GM12891 (cell line): Measurements from ENCODE around the gene KLHL2.
A peak's percentile ranks its signal among the peaks of the same experiment; 100 is the strongest.
"Not testable (repeated sequence)": the region's sequence is repeated elsewhere in the genome, so short reads cannot be mapped to it uniquely, and the experiment has no call there.

ENCODE experiments used
- DNase-seq: peaks from one replicate; pipeline ENCODE4 v3.0.0; 2011; ENCODE audit warnings: low spot score; ENCODE audit not compliant: insufficient read length
- FAIRE-seq: peaks from 2 replicates; lab custom pipeline; 2011; peaks lifted over from hg19 to GRCh38; lab: Jason Lieb, UNC
- PAX5 ChIP-seq: IDR thresholded peaks from 2 replicates; pipeline ENCODE4 v1.6.1; 2011; ENCODE audit warnings: low read length, moderate library complexity, mild to moderate bottlenecking; ENCODE audit not compliant: insufficient read depth, severe bottlenecking
- POLR2A ChIP-seq: IDR thresholded peaks from 2 replicates; pipeline ENCODE4 v1.6.1; 2011; ENCODE audit warnings: low read depth, low read length, control low read depth
- POLR2AphosphoS5 ChIP-seq: IDR thresholded peaks from 2 replicates; pipeline ENCODE4 v1.6.1; 2011; ENCODE audit warnings: low read depth, low read length, control low read depth
- POU2F2 ChIP-seq: IDR thresholded peaks from 2 replicates; pipeline ENCODE4 v1.6.1; 2011; ENCODE audit warnings: low read depth, mild to moderate bottlenecking, control low read depth, low read length, moderate library complexity
- SPI1 ChIP-seq: IDR thresholded peaks from 2 replicates; pipeline ENCODE4 v1.6.1; 2011; ENCODE audit warnings: low read depth, low read length, control low read depth
- TAF1 ChIP-seq: IDR thresholded peaks from 2 replicates; pipeline ENCODE4 v1.6.1; 2011; ENCODE audit warnings: low read depth, low read length, control low read depth

The KLHL2 gene

DNA sequence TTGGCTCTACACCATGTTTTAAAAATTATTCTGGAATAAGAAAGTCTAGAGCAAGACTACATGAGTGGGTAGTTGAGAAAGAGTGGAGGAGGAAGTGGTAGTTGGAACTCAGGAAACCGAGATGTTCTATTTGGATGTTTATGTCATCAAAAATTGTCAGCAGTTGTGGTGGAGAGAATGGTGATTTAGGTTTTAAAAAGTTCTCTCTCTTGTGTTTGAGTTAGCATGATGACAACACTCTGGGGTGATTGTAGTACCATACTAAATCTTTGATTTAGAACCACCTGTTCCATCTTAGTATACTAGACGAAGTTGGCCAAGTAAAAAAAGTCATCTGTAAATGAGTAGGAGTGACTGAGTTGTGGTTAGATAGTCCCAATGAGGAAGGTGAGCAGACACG is 40.7 kb downstream of the KLHL2 start:
- TF ChIP-seq SPI1: 0 out of 2 replicates have a peak, but pooled peaks have one; percentile 23
- no peak for TF ChIP-seq POLR2A
- DNase-seq: no peak

DNA sequence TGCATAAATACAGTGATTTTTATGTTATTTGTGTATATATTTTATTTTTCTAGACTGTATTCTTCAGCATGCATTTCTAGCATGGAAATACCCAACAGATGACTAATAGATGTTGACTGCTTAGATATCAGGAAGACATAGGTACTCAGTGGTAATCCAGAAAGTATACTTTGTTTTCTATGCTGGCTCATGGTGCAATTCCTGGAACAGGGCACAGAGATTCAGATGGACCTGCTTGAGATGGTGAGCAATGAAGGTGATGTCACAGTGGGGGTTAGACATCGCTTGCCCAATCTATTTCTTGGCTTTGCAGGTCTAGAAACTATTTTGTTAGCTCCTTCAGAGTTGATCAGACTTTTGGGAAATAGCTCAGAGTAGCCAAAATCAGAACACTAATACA is 41.5 kb downstream of the KLHL2 start:
- not testable (repeated sequence) for FAIRE-seq, DNase-seq

More for the DNA sequence above, 40.7 kb downstream of the KLHL2 start:
- FAIRE-seq: no peak

DNA sequence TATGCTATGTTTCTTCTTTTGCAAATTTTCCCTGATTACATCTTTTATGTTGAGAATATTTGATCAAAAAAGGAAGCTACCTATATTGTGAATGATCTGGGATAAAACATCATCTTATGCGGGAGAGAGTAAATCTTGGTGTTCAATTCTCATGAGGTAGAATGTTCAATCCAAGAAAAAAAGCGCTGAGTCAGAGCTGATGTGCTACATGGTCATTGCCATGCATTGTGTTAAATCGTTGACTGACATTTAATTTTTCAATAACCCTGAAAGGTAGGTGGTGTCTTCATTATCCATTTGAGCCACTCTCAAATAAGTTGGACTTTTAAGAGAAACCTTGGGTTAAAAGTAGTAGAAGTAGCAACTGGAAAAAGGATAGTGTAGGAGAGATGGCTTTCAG is 47.4 kb downstream of the KLHL2 start:
- not testable (repeated sequence) for DNase-seq
- peak; percentile 9 for FAIRE-seq

DNA sequence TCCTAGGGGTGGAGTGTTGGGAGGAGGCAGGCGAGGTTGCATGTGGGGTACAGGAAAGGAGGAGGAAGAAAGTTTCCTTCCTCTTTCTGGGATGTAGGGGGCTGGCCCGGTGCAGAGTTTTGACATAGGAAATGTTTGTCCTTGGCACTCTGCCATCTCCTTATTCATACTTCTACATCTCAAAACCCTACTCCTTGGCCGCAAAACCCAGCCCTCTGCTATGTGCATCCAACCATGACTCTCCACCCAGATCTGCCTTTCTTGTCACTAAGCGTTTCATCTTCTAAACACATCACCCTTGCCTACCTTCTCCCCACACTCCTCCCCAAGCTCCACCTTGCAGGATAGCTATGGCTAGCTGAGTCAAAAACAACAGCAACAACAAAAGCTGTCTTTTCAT is 48.1 kb downstream of the KLHL2 start:
- DNase-seq (peak; percentile 14), FAIRE-seq (peak; percentile 99)
- TF ChIP-seq PAX5: peak; percentile 92
- 0 out of 2 replicates have a peak, but pooled peaks have one; percentile 11 for TF ChIP-seq POU2F2

DNA sequence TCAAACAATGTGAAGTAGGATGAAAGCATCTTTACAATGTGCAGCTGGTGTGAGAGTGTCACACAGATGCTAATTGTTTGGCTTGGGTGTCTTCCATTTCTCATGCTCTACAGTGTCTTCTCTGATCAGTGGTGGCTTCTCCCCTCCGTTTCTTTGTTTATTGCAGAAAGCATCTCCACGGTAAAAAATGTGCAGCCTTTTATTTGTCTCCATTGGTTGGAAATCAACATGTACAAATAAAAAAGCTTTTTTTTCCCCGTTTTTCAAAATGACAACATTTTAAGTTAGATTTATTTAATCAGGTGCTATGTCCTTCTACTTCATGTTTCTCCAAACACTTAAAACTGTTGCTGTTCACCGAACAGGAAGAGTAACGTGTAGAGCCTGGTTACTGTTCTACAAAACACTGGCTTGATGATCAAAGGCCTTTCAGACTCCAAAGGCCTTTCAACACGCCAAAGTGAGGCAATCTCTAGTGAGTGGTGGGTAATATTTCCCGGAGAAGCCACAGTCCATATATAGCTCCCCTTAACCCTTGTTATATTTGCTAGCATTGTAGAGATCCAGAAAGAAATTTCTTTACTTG is 48.8 kb downstream of the KLHL2 start:
- peak; percentile 69 for FAIRE-seq
- not testable (repeated sequence) for DNase-seq

DNA sequence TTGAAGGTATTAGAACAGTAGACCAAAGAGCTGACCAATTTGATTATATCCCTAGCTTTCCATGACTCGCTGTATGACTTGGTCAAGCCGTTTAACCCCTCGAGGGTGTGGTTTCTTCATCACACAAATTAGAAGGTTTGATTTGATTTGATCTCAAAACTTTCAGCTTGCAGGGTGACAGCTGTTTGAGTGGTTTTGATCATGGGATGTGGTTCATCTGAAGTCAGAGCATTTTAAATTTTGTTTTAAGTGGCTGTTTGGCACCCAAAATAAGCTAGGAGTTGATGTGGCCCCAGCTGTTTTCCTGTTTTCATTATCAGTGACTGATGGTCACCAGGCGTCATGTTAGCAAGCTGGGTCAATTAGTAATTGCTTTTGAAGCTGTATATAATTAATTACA is 52.4 kb downstream of the KLHL2 start:
- DNase-seq: not testable (repeated sequence)

DNA sequence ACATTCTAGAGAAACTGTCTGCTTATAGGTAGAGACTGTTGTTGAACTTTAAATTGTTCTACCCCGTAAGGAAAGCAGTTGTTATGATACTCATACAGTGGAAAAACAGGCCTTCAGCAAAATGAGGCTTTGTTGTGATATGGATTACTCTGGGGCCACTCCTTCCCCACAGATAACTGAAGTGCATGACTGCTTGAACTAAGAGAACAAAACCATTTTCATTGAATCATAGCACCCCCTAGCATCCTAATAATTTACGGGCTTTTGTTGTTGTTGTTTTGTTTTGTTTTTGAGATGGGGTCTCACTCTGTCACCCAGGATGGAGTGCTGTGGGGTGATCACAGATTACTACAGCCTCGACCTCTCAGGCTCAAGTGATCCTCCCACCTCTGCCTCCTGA is 54.9 kb downstream of the KLHL2 start:
- peak; percentile 9 for FAIRE-seq
- not testable (repeated sequence) for DNase-seq

More for the DNA sequence above, 52.4 kb downstream of the KLHL2 start:
- FAIRE-seq: peak; percentile 68

DNA sequence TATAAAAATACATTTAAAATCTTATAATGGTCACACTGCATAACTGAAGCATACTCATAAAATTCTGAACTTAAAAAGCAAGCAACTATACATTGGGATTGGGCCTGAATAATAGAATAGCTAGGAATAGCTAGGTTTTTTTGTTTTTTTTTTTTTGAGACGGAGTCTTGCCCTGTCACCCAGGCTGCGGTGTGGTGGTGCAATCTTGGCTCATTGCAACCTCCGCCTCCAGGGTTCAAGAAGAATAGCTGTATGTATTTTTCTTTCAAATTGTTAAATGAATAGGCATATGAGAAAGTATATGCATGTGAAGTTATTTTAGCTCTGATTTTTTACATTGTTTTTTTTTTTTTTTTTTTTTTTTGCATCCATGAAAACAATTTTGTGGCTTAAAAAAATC is 56.1 kb downstream of the KLHL2 start:
- not testable (repeated sequence) for DNase-seq, FAIRE-seq

DNA sequence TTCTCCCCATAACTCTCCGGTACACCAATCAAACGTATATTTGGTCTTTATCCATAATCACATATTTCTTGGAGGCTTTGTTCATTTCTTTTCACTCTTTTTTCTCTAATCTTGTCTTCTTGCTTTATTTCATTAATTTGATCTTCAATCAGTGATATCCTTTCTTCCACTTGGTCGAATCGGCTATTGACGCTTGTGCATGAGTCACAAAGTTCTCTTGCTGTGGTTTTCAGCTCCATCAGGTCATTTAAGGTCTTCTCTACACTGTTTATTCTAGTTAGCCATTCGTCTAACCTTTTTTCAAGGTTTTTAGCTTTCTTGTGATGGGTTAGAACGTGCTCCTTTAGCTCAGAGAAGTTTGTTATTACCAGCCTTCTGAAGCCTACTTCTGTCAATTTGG is 62.6 kb downstream of the KLHL2 start:
- not testable (repeated sequence) for FAIRE-seq

DNA sequence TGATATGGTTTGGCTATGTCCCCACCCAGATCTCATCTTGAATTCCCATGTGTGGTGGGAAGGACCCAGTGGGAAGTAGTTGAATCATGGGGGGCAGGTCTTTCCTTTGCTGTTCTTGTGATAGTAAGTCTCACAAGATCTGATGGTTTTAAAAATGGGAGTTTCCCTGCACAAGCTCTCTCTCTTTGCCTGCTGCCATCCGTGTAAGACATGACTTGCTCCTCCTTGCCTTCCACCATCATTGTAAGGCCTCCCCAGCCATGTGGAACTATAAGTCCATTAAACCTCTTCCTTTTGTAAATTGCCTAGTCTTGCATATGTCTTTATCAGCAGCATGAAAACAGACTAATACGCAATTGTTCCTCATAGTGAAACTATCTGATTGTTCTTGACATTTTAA is 66.1 kb downstream of the KLHL2 start:
- not testable (repeated sequence) for DNase-seq, FAIRE-seq

More for the DNA sequence above, 62.6 kb downstream of the KLHL2 start:
- not testable (repeated sequence) for DNase-seq

DNA sequence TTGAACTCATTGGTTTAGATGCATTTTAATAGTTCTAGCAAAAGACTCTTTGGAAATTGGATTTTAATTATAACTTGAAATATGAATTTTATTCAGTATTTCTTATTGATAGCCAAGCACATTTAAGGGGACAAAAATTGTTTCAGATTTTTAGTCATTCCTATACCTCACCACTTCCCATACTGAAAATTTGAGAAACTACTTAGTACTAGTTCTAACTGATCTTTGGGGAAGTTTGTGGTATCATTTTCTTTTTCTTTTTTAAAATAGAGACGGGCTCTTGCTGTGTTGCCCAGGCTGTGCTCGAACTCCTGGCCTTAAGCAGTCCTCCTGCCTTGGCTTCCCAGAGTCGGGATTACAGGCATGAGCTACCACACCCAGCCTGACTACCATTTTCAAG is 68.0 kb downstream of the KLHL2 start:
- not testable (repeated sequence) for FAIRE-seq, DNase-seq

DNA sequence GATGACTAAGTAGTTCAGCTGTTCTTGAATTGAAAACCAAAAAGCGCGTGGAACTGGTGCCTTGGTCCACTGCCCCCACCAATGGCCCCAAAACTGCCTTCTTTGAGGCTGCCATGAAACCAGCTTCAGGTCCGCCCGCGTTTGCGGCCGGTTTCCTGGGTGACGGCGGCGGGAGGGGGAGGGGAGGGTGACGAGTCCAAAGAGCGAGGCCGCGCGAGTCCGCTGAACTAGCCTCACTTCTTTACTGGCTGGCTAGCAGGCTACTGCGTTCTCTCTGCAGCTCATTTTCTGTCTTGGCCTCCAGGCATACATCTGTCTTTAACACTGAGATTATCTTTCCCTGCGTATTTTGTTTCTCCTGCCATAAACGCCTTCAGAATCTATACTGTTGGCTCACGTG is 72.2 kb downstream of the KLHL2 start:
- not testable (repeated sequence) for DNase-seq, FAIRE-seq

DNA sequence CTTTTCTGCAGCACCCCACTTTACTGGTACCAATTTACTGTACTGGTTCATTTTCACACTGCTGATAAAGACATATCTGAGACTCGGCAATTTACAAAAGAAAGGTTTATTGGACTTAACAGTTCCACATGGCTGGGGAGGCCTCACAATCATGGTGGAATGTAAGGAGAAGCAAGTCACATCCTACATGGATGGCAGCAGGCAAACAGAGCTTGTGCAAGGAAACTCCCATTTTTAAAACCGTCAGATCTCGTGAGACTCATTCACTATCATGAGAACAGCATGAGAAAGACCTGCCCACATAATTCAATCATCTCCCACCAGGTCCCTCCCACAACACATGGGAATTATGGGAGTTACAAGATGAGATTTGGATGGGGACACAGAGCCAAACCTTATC is 77.3 kb downstream of the KLHL2 start:
- FAIRE-seq, DNase-seq: not testable (repeated sequence)

DNA sequence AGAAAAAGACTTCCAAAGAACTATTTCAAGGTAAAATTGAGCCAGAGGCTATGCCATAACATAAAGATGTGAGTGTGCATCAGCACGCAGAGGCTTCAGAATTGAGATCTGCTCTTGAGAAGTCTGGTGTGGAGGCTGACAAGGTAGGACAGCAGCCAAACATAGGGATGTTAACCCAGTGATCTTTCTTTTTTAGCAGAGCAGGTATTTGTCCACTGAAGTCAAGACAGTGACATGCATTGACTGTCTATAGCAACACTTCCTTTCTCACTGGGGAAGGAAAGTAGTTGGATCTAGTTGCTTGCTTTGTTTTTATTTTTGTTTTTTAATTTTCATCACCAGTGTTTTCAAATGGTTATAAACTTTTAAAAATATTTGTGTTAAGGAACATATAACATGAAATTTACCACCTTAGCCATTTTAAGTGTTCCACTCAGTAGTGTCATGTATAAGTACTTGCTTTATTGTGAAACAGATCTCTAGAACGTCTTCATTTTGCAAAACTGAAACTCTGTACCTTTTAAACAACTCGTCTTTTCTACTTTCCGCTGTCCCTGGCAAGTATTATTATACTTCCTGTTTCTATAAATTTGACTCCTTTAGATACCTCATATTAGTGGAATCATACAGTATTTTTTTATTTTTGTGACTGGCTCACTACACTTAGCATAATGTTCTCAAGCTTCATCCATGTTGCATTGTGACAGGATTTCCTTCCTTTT is 79.4 kb downstream of the KLHL2 start:
- not testable (repeated sequence) for DNase-seq
- FAIRE-seq: peak; percentile 84

DNA sequence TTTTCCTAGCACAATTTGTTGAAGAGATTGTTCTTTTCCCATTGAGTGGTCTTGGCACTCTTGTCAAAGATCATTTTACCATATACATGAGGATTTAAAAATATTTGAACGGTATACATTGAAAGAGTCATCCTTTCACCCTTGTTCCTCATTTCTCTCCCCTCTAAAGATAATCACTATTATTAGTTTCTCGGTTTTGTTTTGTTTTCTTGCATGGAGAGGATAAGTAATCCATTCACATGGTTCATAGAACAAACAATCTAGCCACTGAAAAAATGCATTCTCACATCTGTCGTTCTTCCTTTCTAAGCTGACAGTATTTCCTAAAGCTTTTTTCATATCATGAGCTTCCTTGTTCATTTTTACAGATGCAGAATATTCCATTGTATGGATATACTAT is 80.9 kb downstream of the KLHL2 start:
- TF ChIP-seq POU2F2 (no peak), POLR2AphosphoS5 (no peak), SPI1 (peak; percentile 8; the same call in 1 of the 2 replicates), POLR2A (no peak), TAF1 (no peak), PAX5 (no peak)
- DNase-seq (no peak), FAIRE-seq (no peak)
